SK-N-MC (cell line): ENCODE results near the gene DGLUCY.

Experiments
- DNase-seq: peaks from one replicate; pipeline ENCODE4 v3.0.0-alpha.2; 2011; ENCODE audit warnings: low read depth, low spot score
- H3K27ac ChIP-seq: fragments of 200-600 bp; sonication (generic); 2 replicates; pipeline ENCODE4 v1.5.1; 2016; ENCODE audit warnings: mixed run types
- H3K36me3 ChIP-seq: fragments of 200-600 bp; sonication (generic); 2 replicates; pipeline ENCODE4 v1.6.1; 2017; ENCODE audit warnings: antibody characterized with exemption, low read length, mixed read lengths; ENCODE audit not compliant: insufficient read depth
- H3K4me3 ChIP-seq: fragments of 200-600 bp; sonication (generic); 2 replicates; pipeline ENCODE4 v1.5.1; 2016
- H3K9ac ChIP-seq: fragments of 200-600 bp; sonication (generic); 2 replicates; pipeline ENCODE4 v1.8.0; 2017; ENCODE audit warnings: mixed run types, mixed read lengths; ENCODE audit not compliant: insufficient read length
- H3K9me3 ChIP-seq: fragments of 200-600 bp; sonication (generic); 2 replicates; pipeline ENCODE4 v1.6.1; 2017; ENCODE audit warnings: low read depth, mild to moderate bottlenecking, antibody characterized with exemption, low read length, moderate library complexity, mixed read lengths
- EZH2 ChIP-seq: fragments of 200-600 bp; sonication (generic); IDR thresholded peaks from one replicate; pipeline ENCODE4 v1.6.1; 2017; ENCODE audit warnings: antibody characterized with exemption
- FOXP2 ChIP-seq: optimal IDR thresholded peaks from 2 replicates; pipeline ENCODE3; 2011; ENCODE audit warnings: mild to moderate bottlenecking, moderate library complexity; ENCODE audit not compliant: insufficient read depth; ENCODE audit errors: extremely low read length, control extremely low read depth
- POLR2AphosphoS5 ChIP-seq: IDR thresholded peaks from 2 replicates; pipeline ENCODE4 v1.6.1; 2012; ENCODE audit warnings: mild to moderate bottlenecking, low read depth, low read length, borderline replicate concordance

DGLUCY gene

GRCh38 chr14:91227183-91227628 lies 113.3 kb downstream of the DGLUCY start:
- H3K36me3 ChIP-seq = no peaks in the 10 kb centered on the region
- DNase-seq = no peak
- no peaks in the 10 kb centered on the region for H3K9me3 ChIP-seq
- no peak overlapping the region for H3K9ac ChIP-seq
- no peak overlapping the region for H3K4me3 ChIP-seq
- no peak overlapping the region for H3K27ac ChIP-seq
- TF ChIP-seq FOXP2 (no peak), POLR2AphosphoS5 (no peak), EZH2 (no peak)

GRCh38 chr14:91228112-91229004 lies 114.5 kb downstream of the DGLUCY start:
- TF ChIP-seq EZH2 (no peak), POLR2AphosphoS5 (no peak), FOXP2 (no peak)
- no peak overlapping the region for H3K4me3 ChIP-seq
- no peak for DNase-seq
- H3K27ac ChIP-seq = no peak overlapping the region
- no peak overlapping the region for H3K9ac ChIP-seq
- H3K36me3 ChIP-seq = no peaks in the 10 kb centered on the region
- H3K9me3 ChIP-seq = no peaks in the 10 kb centered on the region

- no peak for DNase-seq
- TF ChIP-seq EZH2 = no peak
- no peak for TF ChIP-seq FOXP2
- TF ChIP-seq POLR2AphosphoS5 = no peak
- Histone ChIP-seq H3K9me3 (no peaks in the 10 kb centered on the region), H3K4me3 (no peak overlapping the region), H3K27ac (no peak overlapping the region), H3K36me3 (no peaks in the 10 kb centered on the region), H3K9ac (no peak overlapping the region)
Measured at GRCh38 chr14:91229005-91229382, 115.1 kb downstream of the DGLUCY start.

GRCh38 chr14:91229743-91230200 lies 115.9 kb downstream of the DGLUCY start:
- DNase-seq = no peak
- H3K9me3 ChIP-seq = no peaks in the 10 kb centered on the region
- TF ChIP-seq FOXP2 = no peak
- TF ChIP-seq POLR2AphosphoS5 = no peak
- TF ChIP-seq EZH2 = no peak
- H3K27ac ChIP-seq = no peak overlapping the region
- H3K4me3 ChIP-seq = no peak overlapping the region
- no peaks in the 10 kb centered on the region for H3K36me3 ChIP-seq
- no peak overlapping the region for H3K9ac ChIP-seq

GRCh38 chr14:91230397-91231035 lies 116.6 kb downstream of the DGLUCY start:
- DNase-seq = no peak
- Histone ChIP-seq H3K27ac (no peak overlapping the region), H3K4me3 (no peak overlapping the region), H3K36me3 (no peaks in the 10 kb centered on the region), H3K9me3 (no peaks in the 10 kb centered on the region), H3K9ac (no peak overlapping the region)
- TF ChIP-seq FOXP2 = no peak

- TF ChIP-seq POLR2AphosphoS5 (no peak), FOXP2 (no peak), EZH2 (no peak)
- H3K27ac ChIP-seq = no peak overlapping the region
- no peak overlapping the region for H3K9ac ChIP-seq
- no peaks in the 10 kb centered on the region for H3K36me3 ChIP-seq
- no peaks in the 10 kb centered on the region for H3K9me3 ChIP-seq
- H3K4me3 ChIP-seq = no peak overlapping the region
- DNase-seq = no peak
Measured at GRCh38 chr14:91231446-91231845, 117.6 kb downstream of the DGLUCY start.

- TF ChIP-seq FOXP2 = no peak
- no peak for TF ChIP-seq EZH2
- no peak for TF ChIP-seq POLR2AphosphoS5
- DNase-seq = no peak
- H3K9me3 ChIP-seq = no peaks in the 10 kb centered on the region
- no peak overlapping the region for H3K4me3 ChIP-seq
- H3K27ac ChIP-seq = no peak overlapping the region
- no peak overlapping the region for H3K9ac ChIP-seq
- no peaks in the 10 kb centered on the region for H3K36me3 ChIP-seq
Measured at GRCh38 chr14:91232052-91232451, 118.2 kb downstream of the DGLUCY start.

- no peak for DNase-seq
- Histone ChIP-seq H3K4me3 (no peak overlapping the region), H3K9me3 (no peaks in the 10 kb centered on the region), H3K9ac (no peak overlapping the region), H3K36me3 (no peaks in the 10 kb centered on the region), H3K27ac (no peak overlapping the region)
- no peak for TF ChIP-seq POLR2AphosphoS5
- no peak for TF ChIP-seq FOXP2
- TF ChIP-seq EZH2 = no peak
Measured at GRCh38 chr14:91232603-91233002, 118.7 kb downstream of the DGLUCY start.

GRCh38 chr14:91233936-91234790 lies 120.3 kb downstream of the DGLUCY start:
- Histone ChIP-seq H3K4me3 (no peak overlapping the region), H3K36me3 (no peaks in the 10 kb centered on the region), H3K9me3 (no peaks in the 10 kb centered on the region), H3K27ac (no peak overlapping the region), H3K9ac (no peak overlapping the region)
- TF ChIP-seq EZH2 = no peak
- no peak for DNase-seq
